WTC11 (cell line): ENCODE data around the gene ASB1. TPM values are rescaled to one million over a fixed set of nuclear protein-coding genes. Genes with fewer than 3 reads are reported as not detected.

ENCODE experiments used
- CBFB ChIP-seq: sonication (generic); formaldehyde crosslinking; IDR thresholded peaks from 2 replicates; pipeline ENCODE4 v1.8.1; 2022; ENCODE audit warnings: mild to moderate bottlenecking, low read depth, missing genetic modification reagents
- CREB1 ChIP-seq: sonication (generic); formaldehyde crosslinking; IDR thresholded peaks from 2 replicates; pipeline ENCODE4 v1.8.0; 2023; ENCODE audit warnings: mild to moderate bottlenecking, missing genetic modification reagents
- IRF2 ChIP-seq: sonication (generic); formaldehyde crosslinking; IDR thresholded peaks from 2 replicates; pipeline ENCODE4 v1.8.0; 2022; ENCODE audit warnings: low read depth, missing genetic modification reagents, borderline replicate concordance
- KAT7 ChIP-seq: sonication (generic); formaldehyde crosslinking; IDR thresholded peaks from 2 replicates; pipeline ENCODE4 v1.8.1; 2023; ENCODE audit warnings: missing genetic modification reagents, mild to moderate bottlenecking, borderline replicate concordance
- MAX ChIP-seq: sonication (generic); formaldehyde crosslinking; IDR thresholded peaks from 2 replicates; pipeline ENCODE4 v1.8.0; 2022; ENCODE audit warnings: mild to moderate bottlenecking, missing genetic modification reagents
- NFYB ChIP-seq: sonication (generic); formaldehyde crosslinking; conservative IDR thresholded peaks from 2 replicates; pipeline ENCODE4 v1.8.0; 2022; ENCODE audit warnings: low read depth, missing genetic modification reagents
- OVOL2 ChIP-seq: fragments of 250-450 bp; sonication (Bioruptor Pico); IDR thresholded peaks from 2 replicates; pipeline ENCODE4 v1.9.0; 2021; ENCODE audit warnings: mild to moderate bottlenecking, borderline replicate concordance
- SMAD3 ChIP-seq: sonication (generic); formaldehyde crosslinking; IDR thresholded peaks from 2 replicates; pipeline ENCODE4 v1.8.0; 2022; ENCODE audit warnings: missing genetic modification reagents, mild to moderate bottlenecking, borderline replicate concordance
- TP53 ChIP-seq: sonication (generic); formaldehyde crosslinking; IDR thresholded peaks from 2 replicates; pipeline ENCODE4 v1.8.1; 2023; ENCODE audit warnings: mild to moderate bottlenecking, missing genetic modification reagents
- ZNF416 ChIP-seq: fragments of 250-450 bp; sonication (Bioruptor Pico); IDR thresholded peaks from 2 replicates; pipeline ENCODE4 v1.9.0; 2021; ENCODE audit warnings: mild to moderate bottlenecking, inconsistent platforms
- ZNF532 ChIP-seq: fragments of 250-450 bp; sonication (Bioruptor Pico); IDR thresholded peaks from 2 replicates; pipeline ENCODE4 v1.9.0; 2021; ENCODE audit warnings: mild to moderate bottlenecking, borderline replicate concordance
- total RNA-seq: library from RNA; stranded (reverse); gene quantifications from 3 replicates; pipeline ENCODE4 v1.2.3, GENCODE V29; 2021
- TF ChIP-seq, protein P1 (sequence below): sonication (generic); formaldehyde crosslinking; IDR thresholded peaks from 2 replicates; pipeline ENCODE4 v1.8.1; 2022; ENCODE audit warnings: mild to moderate bottlenecking, missing genetic modification reagents, moderate library complexity, borderline replicate concordance
- TF ChIP-seq, protein P2 (sequence below): sonication (generic); formaldehyde crosslinking; IDR thresholded peaks from 2 replicates; pipeline ENCODE4 v1.8.0; 2022; ENCODE audit warnings: missing genetic modification reagents
- TF ChIP-seq, protein P3 (sequence below): sonication (generic); formaldehyde crosslinking; IDR thresholded peaks from 2 replicates; pipeline ENCODE4 v1.8.1; 2023; ENCODE audit warnings: mild to moderate bottlenecking, missing genetic modification reagents
- TF ChIP-seq, protein P4 (sequence below): sonication (generic); formaldehyde crosslinking; IDR thresholded peaks from 2 replicates; pipeline ENCODE4 v1.8.1; 2023; ENCODE audit warnings: mild to moderate bottlenecking, missing genetic modification reagents, moderate library complexity

The ASB1 gene
- total RNA-seq, 1 experiment from 2014 or later: 43.9 TPM

DNA sequence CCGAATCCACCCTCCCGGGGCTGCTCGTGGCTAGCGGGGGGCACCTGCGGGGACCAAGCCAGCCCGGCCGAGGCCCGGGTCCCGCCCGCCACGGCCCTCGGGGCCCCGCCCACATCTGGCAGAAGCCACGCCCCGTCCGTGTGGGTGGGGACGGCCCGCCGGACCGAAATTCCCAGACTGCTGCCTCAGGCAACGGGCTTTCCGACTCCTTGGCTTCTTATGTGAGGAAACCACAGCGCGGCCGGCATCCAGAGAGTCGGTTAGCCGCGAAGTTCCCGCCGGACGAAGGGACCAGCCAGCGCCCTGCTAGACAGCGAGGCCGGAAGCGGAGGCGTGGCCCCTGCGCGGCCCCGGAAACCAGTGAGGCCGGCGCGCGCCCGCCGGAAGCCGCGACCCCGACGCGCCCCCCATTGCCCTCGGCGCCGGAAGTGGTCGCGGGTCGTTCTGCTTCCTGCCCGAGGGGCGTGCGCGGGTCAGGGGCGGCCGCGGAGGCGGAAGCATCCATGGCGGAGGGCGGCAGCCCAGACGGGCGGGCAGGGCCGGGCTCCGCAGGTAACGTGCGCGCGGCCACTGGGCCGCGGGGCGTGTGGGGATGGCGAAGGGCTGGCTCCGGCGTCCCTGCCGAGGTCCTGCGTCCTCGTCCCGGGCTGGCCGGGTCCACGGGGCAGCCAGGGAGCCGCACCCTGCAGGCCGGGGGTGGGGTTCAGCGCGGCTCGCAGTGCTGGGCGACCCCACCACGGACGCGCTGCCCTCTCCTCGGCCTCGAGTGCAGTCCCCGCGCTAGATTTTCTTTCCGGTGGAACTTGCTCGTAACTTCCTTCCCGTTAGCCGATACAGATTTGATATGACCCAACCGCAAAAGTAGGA is at the start of gene ASB1 (continued):
- no peak for TF ChIP-seq ZNF532 (CRISPR knock-in tag)
- TF ChIP-seq, protein P1, sequence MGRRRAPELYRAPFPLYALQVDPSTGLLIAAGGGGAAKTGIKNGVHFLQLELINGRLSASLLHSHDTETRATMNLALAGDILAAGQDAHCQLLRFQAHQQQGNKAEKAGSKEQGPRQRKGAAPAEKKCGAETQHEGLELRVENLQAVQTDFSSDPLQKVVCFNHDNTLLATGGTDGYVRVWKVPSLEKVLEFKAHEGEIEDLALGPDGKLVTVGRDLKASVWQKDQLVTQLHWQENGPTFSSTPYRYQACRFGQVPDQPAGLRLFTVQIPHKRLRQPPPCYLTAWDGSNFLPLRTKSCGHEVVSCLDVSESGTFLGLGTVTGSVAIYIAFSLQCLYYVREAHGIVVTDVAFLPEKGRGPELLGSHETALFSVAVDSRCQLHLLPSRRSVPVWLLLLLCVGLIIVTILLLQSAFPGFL (CRISPR knock-in tag): no peak; the same call in 1 of the 2 replicates
- peak; percentile 13; the same call in 1 of the 2 replicates for TF ChIP-seq SMAD3 (CRISPR knock-in tag)
- no peak for TF ChIP-seq CBFB
- TF ChIP-seq, protein P2, sequence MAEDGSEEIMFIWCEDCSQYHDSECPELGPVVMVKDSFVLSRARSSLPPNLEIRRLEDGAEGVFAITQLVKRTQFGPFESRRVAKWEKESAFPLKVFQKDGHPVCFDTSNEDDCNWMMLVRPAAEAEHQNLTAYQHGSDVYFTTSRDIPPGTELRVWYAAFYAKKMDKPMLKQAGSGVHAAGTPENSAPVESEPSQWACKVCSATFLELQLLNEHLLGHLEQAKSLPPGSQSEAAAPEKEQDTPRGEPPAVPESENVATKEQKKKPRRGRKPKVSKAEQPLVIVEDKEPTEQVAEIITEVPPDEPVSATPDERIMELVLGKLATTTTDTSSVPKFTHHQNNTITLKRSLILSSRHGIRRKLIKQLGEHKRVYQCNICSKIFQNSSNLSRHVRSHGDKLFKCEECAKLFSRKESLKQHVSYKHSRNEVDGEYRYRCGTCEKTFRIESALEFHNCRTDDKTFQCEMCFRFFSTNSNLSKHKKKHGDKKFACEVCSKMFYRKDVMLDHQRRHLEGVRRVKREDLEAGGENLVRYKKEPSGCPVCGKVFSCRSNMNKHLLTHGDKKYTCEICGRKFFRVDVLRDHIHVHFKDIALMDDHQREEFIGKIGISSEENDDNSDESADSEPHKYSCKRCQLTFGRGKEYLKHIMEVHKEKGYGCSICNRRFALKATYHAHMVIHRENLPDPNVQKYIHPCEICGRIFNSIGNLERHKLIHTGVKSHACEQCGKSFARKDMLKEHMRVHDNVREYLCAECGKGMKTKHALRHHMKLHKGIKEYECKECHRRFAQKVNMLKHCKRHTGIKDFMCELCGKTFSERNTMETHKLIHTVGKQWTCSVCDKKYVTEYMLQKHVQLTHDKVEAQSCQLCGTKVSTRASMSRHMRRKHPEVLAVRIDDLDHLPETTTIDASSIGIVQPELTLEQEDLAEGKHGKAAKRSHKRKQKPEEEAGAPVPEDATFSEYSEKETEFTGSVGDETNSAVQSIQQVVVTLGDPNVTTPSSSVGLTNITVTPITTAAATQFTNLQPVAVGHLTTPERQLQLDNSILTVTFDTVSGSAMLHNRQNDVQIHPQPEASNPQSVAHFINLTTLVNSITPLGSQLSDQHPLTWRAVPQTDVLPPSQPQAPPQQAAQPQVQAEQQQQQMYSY (CRISPR knock-in tag): no peak
- TF ChIP-seq MAX (CRISPR knock-in tag): 0 out of 2 replicates have a peak, but pooled peaks have one; percentile 51
- peak; percentile 27; the same call in 1 of the 2 replicates for TF ChIP-seq TP53 (CRISPR knock-in tag)
- TF ChIP-seq, protein P3, sequence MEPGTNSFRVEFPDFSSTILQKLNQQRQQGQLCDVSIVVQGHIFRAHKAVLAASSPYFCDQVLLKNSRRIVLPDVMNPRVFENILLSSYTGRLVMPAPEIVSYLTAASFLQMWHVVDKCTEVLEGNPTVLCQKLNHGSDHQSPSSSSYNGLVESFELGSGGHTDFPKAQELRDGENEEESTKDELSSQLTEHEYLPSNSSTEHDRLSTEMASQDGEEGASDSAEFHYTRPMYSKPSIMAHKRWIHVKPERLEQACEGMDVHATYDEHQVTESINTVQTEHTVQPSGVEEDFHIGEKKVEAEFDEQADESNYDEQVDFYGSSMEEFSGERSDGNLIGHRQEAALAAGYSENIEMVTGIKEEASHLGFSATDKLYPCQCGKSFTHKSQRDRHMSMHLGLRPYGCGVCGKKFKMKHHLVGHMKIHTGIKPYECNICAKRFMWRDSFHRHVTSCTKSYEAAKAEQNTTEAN (CRISPR knock-in tag): no peak
- TF ChIP-seq ZNF416 (CRISPR knock-in tag): no peak
- TF ChIP-seq NFYB (CRISPR knock-in tag): no peak; the same call in 1 of the 2 replicates
- TF ChIP-seq CREB1 (CRISPR knock-in tag): no peak
- TF ChIP-seq IRF2 (CRISPR knock-in tag): no peak
- TF ChIP-seq, protein P4, sequence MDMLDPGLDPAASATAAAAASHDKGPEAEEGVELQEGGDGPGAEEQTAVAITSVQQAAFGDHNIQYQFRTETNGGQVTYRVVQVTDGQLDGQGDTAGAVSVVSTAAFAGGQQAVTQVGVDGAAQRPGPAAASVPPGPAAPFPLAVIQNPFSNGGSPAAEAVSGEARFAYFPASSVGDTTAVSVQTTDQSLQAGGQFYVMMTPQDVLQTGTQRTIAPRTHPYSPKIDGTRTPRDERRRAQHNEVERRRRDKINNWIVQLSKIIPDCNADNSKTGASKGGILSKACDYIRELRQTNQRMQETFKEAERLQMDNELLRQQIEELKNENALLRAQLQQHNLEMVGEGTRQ (CRISPR knock-in tag): no peak
- peak; percentile 77; the same call in 1 of the 2 replicates for TF ChIP-seq KAT7 (CRISPR knock-in tag)
- no peak for TF ChIP-seq OVOL2 (CRISPR knock-in tag)
- TF ChIP-seq, all 79 proteins: peak for 22
